Stimulated activated CD8-positive, alpha-beta memory T cell treated with anti-CD3 and anti-CD28 coated beads, Interleukin-15, amount 100 ng/mL, for 1 hour (primary cell): ENCODE measurements around the gene RRP8.

ENCODE experiments used
- DNase-seq: peaks from one replicate; pipeline ENCODE4 v3.0.0-alpha.2; 2020; ENCODE audit warnings: low read depth

RRP8 gene

DNA sequence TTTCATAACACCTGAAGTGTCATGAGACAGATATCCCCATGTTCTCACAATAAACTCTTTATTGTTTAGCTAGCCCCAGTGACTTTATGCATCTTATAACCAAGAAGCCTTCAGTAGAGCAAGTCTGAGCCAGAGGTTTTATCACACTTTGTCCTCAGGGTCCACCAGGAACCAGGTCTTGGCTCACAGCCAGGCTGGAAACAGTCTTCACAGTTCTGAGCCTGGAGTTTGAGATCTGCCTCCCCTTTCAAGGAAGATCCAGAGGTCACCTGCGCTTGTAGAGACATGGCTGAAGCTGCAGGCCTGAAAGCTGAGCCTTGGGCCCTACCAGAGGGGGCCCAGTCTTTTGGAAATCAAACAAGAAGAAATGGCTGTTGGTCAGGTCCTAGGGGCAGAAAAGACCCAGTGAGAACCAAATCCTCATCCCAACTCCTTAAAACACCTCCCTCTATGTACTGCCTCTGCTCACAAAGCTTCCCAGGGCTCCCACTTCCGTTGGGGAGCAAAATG lies 3.5 kb downstream of the RRP8 start:
- DNase-seq, result no peak

DNA sequence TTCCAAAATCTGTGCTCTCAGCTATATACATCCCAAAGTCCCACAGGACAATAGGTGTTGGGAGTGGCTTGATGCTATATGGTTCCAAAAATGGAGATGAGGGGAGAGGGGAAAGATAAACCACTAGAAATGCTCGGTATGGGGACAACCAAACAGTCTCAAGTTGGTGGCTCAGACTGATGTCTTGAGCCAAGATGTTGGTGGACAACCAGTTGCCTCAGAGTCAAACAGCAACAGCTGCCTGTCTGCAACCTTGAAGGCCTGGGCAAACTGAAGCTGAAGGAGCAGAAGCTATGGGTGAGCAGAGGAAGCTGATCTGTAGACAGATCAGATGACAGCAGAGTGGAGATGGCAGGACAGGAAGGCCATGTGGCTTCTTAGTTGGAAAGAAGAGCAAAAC lies 4.0 kb downstream of the RRP8 start:
- no peak for DNase-seq

DNA sequence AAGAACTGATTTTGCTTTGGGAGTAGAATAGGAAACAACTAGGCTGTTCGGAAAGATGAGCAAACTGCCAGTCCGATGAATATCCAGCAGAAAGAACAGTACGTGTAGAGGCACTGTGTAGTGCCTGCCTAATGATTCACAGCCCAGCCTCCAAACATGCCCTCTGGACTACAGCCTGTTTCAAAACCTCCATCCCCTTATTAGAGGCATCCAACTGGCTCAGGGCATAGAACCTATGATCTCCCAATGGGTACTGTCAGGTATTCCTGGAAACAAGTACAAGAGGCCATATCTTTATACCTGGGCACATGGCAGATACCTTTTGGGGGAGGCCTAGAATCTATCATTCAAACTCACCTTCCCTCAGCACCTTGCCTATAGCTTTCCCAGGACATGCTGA lies 4.9 kb downstream of the RRP8 start:
- DNase-seq, result no peak

DNA sequence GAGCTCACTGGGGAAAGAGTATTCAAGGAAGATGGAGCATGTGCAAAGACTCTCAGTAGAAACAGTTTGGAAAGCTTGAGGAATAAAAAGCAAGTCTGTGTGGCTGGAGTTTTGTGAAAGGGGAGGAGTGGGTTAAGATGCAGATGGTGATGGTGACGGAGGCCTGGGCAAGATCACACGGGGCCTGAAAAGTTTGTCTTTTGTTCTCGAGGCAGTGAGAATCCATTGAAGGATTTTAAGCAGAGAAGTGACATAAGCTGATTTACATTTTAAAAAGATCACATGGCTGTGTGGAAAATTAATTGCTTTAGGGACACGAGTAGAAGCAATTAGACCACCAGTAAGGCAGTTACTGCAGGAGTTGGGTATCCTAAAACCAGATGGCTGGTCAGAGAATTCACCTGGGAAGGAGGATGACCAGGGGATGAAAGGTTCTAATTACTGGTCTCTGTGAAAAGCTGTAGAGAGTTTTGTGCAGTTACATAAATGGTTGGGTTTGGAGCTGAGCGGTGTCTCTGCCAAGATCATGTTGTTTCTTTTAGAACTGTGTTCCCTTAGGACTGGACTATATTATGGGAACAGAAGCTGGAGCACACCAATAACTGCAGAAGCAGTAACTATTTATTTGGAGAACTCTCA lies 7.1 kb downstream of the RRP8 start:
- DNase-seq, result no peak

DNA sequence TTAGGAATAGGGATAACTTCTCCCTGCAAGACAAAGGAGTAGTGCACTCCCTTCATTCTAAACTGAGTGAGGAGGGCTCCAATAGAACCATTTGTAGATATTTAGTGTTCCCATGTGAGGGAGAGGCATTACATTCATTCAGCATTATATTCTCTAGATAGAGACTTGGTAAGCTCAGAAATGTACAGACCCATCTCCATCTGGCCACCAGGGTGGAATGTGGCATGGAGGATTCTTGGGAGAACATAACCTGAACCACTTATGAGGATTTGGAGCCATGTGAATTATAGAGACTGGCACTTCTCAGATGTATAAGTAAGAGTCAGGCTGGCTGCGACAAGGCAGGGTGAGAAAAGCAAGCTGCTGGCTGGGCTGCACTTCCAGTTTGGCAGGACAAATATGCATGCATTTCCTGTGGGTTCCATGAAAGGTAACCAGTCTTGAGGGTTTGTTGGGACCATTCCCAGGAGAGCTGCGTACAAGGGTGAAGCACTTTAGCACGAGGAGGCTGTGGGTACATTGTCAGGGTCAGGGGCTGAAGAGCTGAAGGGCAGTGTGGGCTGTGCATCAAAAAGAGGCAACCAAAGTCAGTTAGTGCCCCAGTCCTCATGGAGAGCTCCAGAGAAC lies 9.2 kb downstream of the RRP8 start:
- no peak for DNase-seq

DNA sequence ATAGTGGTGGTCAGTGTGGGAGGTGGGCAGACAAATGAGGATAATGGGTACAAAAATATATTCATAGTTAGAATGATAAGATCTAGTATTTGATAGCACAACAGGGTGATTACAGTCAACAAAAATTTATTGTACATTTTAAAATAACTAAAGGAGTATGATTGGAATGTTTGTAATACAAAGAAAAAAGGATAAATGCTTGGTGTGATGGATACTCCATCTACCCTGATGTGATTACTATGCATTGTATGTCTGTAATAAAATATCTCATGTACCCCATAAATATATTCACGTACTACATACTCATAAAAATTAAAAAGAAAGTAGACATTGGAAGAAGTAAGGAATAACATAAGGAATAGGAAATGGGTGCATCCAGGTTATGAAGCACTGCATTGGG lies 15.4 kb downstream of the RRP8 start:
- DNase-seq, result no peak

DNA sequence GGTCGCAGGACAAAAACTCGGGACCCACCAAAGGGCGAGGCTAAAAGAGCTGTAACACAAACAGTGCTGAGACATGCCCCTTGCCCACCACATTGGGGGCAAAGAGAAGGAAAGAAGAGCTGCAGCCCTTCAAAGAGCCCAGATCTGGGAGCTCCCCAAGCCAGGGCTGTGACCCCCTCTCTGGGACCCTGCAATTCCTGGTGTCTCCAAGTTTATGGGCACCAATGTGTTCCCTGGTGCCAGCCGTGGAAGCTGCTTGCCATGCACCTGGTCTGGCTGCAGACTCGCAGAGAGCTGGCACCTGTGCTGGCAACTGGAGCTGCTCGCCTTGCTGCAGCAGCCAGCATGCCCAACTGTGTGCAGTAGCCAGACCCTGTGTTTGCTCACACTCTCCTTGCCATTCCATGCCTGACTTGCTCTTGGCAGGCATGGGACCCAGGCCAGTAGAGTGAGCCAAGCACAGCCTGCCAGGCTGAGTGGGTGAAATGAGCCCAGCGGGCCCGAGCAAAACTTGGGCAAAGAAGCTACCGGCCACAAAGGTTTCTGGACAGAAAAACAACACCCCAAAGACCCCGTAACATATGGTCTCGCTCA lies 16.0 kb downstream of the RRP8 start:
- no peak for DNase-seq

DNA sequence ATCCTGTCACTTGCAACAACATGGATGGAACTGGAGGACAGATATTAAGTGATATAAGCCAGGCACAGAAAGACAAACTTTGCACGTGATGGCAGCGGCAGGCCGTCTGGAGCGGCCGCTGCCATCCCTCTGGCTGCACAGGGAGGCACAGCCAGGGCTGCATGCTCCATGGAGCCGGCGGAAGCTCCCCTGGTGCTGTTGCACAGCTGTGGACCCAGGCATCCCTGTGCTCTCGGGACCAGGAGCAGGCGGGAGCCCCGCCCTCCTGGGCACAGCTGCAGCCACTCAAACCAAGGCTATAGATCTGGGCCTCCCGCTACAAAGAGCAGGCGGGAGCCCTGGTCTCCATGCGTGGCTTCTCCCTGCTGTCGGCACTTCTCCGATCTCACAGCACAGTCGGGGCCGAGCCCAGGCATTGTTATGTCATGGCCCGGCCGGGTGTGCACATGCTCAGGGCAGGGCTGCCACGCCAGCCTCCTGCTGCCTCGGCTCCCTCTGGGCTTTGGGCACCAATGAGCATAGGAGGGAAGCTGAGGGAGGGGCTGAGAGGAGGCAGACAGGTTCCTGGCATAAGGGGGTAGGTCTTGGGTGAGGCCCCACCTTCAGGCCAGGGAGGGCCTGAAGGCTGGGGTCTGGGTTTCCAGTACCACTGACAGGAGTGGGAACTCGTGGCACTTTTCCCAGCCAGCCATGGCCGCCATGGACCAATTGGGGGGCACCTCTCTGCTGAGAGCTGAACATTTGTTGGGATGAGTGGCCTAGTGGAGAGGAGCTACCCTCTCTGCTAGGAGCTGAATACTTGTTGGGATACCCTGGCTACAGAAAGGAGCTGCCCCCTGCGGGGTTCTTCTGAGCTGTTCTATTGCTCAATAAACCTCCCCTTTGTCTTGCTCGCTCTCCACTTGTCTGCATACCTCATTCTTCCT lies 16.7 kb downstream of the RRP8 start:
- DNase-seq, result no peak

DNA sequence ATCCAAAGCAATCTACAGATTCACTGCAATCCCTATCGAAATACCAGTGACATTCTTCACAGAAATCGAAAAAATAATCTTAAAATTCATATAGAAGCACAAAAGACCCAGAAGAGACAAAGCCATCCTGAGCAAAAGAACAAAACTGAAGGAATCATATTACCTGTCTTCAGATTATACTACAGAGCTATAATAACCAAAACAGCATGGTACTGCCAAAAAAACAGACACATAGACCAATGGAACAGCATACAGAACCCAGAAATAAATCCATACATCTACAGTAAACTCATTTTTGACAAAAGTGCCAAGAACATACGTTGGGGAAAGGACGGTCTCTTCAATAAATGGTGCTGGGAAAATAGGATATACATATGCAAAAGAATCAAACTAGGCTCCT lies 18.9 kb downstream of the RRP8 start:
- no peak for DNase-seq

DNA sequence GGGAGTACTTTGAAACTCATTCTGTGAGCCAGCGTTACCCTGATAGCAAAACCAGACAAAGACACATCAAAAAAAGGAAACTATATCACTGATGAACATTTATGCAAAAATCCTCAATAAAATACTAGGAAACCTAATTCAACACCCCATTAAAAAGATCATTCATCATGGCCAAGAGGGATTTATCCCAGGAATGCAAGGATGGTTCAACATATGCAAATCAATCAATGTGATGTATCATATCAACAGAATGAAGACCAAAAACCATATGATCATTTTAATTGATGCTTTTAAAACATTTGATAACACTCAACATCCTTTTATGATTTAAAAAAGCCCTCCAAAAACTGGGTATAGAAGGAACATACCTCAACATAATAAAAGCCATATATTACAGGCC lies 19.8 kb downstream of the RRP8 start:
- DNase-seq, result no peak

DNA sequence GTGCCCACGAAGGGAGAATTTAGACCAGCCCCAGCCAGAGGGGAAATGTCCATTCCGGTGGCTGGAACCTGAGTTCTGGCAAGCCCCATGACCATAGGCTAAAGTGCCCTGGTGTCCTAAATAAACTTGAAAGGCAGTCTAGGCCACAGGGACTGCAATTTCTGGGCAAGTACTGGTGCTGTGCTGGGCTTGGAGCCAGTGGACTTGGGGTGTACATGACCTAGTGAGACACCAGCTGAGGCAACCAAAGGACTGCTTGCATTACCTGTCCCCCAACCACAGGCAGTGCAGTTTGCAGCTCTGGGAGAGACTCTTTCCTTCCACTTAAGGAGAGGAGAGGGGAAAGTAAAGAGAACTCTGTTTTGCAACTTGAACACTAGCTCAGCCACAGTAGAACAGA lies 23.7 kb downstream of the RRP8 start:
- DNase-seq, result no peak

DNA sequence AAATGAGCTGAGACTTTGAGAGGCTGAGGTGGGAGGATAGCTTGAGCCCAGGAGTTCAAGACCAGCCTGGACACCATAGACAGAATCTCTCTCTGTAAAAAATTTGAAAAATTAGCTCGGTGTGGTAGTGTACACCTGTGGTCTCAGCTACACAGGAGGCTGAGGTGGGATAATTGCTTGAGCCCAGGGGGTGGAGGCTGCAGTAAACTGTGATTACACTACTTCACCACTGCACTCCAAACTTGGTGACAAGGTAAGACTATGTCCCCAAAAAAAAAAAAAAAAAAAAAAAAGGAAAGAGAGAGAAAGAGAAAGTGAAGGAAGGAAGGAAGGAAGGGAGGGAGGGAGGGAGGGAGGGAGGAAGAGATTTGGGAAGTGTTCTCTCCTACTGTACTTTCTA lies 25.3 kb downstream of the RRP8 start:
- DNase-seq, result no peak

DNA sequence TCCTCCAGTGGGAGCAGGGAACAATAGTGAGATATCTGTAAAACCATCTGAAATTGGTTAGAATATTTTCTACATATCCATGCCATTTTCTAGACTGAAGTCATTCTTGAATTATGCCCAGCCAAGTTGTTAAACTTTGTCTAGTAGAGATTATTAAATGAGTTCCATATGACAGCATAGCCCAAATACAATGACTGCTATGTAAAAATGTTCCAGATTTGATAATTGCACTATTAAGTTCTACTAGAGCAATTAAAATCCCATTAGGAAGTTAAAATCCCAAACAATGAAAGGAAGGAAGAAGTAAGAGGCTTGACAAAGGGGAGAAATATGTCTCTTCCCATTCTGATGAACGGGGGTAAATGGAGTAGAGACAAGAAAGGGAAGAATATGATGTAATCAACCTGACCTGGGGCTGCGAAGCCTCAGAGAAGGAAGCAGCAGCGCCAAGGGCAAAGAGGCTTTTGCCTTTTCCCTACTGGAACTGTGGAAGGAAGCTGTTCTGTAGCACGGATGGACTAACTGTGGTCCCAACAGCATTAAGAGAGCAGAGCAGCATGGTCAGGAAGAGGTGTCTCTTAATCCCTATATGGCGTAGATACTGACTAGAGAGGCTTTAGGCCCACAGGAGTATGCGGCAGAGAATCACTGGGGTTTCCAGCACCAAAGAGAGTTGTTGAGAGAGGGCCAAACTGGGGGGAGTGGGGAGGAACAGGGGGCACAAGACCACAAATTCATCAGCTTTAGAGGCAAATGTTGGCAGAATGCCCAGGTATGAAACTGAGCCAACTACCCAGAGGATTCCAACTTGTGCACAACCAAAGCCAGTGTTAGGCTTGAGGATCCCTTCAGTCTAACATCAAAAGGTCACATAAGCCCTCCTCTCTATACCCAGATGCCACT lies 26.7 kb downstream of the RRP8 start:
- DNase-seq, result no peak

DNA sequence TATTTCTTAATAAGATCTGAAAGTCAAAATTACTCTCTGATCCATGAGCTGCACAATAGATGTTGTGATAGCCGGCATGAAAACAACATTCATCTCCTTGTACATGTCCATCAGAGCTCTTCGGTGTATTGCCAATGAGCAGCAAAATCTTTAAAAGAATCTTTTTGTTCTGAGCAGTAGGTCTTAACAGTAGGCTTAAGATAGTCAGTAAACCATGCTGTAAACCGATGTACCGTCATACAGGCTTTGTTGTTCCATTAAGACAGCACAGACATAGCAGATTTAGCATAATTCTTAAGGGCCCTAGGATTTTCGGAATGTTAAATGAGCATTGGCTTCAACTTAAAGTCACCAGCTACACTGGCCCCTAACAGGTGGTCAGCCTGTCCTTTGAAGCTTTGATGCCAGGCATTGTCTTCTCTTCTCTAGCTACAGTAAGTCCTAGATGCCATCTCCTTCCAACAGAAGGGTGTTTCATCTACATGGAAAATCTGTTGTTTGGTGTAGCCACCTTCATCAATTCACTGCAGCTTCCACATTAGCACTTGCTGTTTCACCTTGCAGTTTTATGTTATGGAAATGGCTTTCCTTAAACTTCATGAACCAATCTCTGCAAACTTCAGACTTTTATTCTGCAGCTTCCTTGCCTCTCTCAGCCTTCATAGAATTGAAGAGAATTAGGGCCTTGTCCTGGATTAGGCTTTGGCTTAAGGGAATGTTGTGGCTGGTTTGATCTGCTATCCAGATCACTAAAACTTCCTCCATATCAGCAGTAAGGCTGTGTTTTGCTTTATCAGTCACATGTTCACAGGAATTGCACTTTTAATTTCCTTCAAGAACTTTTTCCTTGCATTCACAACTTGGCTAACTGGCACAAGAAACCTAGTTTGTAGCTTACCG lies 28.4 kb downstream of the RRP8 start:
- DNase-seq, result no peak

DNA sequence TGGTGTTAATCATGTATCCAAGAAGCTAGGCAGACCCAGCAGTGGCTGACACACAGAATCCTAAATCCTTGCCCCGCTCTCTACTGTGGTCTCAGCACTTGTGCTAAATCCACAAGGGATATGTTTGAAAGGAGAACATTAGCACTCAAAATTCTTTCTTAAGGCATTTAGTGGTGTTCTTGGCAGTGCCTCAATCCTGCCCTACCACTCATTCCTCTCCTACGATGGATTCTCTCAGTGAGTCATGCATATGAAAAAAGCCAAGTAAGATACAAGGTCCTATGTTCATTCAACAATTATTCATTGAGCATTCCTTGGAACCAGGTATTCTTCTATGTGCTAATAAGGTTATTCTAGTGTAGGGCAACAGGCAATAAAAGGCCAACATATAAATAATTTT lies 31.2 kb downstream of the RRP8 start:
- DNase-seq, result no peak

DNA sequence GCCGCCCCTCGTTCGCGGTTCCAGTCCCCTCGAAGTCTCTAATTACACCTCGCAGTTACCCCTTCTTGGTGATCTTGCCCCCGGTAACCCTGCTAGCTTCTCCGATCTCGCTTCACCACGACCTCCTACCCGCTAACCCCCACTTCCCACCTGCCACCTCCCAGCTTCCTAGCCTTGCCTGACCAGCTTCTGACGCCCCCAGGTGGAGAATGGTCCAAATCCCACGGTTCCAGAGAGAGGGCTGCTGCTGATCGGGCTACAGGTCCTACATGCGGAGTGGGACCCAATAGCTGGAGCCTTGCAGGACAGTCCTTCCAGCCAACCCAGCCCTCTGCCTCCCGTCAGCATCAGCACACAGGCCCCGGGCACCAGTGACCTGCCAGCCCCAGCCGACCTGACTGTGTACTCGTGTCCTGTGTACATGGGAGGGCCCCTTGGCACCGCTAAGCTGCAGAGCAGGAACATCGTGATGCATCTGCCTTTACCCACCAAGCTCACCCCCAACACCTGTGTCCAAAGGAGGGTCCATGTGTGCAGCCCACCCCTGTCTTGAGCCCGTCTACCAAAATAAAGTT lies 31.9 kb downstream of the RRP8 start:
- DNase-seq, result no peak

DNA sequence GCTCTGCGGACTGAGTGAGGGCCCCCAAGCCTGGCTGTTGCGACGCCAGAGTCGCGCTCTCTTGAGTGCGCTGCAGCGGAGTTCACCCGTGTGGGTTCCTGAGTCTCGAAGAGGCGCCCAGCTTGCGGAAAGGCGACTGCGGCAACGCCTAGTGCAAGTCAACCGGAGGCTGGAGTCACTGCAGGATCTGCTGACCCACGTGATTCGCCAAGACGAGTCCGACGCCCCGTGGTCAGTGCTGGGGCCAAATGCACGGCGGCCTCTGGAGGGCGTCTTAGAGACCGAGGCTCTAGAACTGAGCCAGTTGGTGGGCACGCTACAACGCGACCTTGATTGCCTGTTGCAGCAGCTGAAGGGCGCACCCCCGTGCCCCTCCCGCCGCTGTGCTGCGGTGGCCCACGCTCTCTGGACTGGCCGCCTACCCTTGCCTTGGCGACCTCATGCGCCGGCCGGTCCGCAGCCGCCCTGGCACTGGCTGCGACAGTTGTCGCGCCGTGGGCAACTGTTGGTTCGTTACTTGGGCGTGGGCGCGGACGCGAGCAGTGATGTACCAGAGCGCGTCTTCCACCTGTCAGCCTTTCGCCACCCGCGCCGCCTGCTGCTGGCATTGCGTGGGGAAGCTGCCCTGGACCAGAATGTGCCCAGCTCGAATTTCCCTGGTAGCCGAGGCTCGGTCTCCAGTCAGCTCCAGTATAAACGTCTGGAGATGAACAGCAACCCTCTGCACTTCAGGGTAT lies 32.6 kb downstream of the RRP8 start:
- no peak for DNase-seq

DNA sequence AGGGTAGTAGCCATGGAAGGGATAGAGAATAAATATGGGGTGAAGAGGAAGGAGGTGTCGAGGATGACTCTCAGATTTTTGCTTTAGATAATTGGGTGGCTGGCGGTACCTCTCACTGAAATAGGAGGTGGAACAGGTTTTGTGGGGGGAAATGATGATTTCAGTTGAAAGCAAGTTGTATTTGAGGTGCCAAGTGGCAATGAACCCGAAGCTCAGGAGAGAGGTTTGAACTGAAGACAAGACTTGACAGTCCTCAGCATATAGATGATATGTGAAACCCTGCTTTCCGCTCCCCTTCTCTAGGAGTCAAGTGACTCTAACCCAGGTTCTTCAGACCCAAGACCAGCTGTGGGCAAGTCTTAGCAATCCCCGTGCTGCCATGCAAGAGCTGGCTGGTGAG lies 33.7 kb downstream of the RRP8 start:
- no peak for DNase-seq

DNA sequence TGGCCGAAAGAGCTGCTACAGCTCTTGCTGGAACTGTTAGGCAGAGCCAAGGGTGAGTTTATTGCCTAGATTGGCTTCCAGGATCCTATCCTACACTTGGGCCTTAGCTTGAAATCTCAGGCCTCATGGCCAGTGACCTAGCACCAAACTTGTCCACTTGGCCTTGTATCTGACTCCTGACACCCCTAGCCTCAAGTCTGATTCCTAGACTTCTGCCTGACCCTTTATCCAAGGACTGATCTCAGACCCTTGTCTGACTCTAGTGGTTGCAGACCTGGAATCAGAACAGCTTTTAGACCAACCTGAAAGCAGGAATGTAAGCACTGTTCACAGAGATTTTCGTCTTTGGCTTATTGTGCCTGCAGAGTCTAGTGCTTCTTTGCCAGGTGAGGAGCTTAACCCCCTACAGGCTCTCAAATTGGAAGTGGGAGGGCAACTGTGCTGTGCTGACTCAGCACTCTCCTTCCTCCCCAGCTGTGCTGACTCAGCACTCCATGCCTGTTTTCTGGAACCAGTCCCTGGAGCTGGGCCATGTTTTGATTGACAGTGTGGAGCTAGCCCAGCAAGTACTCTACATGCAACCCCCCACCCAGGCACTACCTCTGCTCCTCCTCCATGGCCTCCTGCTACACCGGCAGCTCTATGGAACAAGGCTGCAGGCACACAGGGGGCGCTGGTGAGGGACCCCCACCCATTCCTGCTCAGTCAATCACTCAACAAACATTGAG lies 35.1 kb downstream of the RRP8 start:
- DNase-seq, result no peak
